ENCODE measurements around the gene COL15A1.

Gene COL15A1

DNA sequence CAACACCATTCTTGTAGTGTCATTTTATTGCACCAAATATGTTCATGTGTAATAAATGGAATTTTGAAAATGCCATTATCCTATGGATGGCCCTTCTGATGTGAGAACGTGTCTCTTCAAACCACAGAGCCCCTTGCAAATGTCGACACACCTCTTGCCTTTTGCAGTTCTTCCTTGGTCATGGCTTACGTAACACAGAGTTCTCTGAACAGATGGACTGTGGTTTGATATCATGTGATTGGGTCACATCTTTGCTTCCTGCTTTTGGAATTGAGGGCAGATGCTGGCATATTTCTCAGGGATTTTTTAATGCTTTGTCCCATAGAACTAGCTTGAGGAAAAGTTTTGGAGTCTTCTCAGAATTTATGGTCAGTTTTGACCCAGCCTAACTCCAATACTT, 165.8 kb downstream of the COL15A1 start:
- no peak for DNase-seq (ENCODE audit: low read depth)

DNA sequence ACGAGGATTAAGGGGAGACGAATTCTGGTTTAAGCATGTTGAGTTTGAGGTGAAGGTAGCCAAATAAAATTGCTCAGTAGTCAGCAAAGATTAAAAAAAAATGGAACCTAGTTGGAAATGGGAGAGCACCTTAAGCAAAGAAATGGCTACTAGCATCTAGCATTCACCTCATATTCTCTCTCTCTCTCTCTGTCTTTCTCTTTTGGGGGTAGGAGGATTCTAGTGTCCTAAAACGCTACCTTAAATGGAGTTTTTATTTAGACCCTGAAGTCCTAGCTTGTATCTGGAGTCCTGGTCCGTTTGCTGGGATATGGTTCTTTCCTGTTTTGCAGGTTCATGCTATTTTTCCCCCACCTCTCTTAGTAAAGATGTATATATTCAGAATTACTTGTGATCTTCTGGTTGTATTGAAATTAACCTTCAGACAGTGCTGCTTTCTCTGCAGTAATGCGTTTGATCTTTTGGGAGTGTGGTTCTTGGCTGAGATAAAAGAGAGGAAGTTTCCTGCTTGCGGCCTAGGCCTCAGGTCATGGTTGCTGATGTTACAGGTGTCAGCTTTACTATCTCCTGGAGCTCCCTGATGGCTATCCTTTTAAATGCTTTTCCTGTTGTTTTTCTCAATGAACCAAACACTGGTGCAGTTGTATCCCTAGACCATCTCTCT, 169.2 kb downstream of the COL15A1 start:
- no peak for DNase-seq (ENCODE audit: low read depth)

DNA sequence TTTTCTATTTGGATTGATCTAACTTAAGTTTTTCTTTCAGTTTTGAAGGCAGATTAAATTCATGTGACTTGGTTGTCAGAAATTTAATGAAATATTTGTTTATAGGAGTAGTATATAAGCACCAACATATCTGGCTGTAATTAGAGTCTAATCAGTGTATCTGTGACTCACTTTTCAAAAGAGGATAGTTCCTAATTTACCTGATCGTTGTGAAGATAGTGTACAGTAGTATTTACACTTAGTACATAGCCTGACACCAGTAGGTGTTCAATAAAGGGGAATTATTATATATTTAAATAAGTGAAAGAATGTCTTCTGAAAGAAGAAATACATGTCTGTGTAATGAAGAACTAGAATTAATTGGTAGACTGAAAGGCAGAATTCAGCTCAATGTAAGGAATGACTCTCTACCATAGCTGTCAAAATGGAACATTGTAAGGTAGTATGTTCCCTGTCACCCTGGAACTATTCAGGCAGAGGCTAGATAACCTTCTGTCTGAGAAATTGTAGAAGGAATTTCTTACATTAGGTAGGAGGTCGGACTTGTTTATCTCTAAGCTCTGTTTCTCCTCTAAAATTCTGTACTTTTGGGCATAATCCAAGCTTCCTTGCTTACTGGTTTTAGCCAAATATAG, 169.8 kb downstream of the COL15A1 start:
- no peak for DNase-seq (ENCODE audit: low read depth)

DNA sequence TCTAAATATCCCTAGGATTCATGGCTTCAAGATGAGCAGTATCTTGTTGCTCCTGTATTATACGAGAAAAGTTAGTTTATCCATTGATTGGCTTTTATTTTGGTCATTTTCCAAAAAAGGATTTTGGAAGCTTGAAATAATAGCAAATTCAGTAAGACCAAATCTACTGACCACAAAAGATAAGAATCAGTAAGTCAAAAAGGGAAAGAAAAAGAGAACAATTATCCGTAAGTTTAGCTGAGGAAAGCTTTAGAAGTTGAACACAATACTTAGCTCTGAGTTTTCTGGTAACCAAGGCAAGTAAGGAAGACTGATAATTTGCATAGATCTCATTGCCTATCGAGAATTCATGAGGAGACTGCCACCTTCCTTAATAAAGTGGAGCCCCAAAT, 170.3 kb downstream of the COL15A1 start:
- DNase-seq (ENCODE audit: low read depth), result no peak

DNA sequence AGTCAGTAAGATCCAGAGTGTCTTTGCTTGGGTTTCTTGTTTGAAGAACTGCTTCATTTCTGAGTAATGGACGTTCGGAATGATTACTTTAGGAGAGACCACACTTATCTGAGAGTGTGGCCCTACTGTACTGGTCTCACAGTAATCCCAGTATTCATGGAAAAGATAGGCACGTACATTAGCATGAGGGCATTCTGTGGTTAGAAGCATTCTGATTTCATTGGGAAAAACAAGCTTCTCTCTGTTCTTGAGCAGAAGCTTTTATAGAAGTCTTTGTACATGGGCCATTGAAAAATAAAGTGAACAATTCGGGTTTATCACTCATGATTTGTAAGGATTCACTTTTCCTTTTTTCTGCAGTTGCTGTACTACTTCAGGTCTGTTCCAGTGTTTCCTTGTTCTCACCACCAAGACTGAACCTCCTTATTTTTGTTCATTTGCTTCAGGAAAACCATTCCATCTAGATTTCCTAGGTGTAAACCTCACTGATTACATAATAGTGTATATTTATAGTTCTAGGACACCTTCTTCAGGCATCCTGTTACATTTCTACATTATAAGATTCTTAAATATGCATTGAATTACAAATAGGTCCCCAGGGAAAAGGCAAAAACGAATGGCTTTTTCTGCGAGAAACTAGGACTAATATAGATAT, 171.3 kb downstream of the COL15A1 start:
- DNase-seq (ENCODE audit: low read depth), result no peak

DNA sequence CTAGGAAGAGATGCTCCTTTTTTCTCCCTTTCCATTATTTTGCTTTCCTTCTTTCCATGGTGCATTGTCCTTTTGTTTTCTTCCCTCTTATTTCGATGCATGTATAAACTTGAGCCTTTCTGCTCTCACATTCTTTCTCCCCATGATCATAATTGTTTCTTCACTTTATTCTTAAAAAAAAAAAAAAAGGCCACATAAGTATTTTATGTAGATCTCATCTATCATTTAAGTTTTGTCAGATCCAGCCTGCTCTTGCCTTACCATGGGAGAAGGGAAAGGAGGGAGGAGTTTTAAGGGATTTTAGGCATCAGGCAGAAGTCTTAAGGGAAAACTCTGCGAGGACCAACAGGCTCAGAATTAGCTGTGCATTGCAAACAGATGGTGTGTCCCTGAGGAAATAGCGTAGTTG, 172.3 kb downstream of the COL15A1 start:
- DNase-seq (ENCODE audit: low read depth), result no peak

DNA sequence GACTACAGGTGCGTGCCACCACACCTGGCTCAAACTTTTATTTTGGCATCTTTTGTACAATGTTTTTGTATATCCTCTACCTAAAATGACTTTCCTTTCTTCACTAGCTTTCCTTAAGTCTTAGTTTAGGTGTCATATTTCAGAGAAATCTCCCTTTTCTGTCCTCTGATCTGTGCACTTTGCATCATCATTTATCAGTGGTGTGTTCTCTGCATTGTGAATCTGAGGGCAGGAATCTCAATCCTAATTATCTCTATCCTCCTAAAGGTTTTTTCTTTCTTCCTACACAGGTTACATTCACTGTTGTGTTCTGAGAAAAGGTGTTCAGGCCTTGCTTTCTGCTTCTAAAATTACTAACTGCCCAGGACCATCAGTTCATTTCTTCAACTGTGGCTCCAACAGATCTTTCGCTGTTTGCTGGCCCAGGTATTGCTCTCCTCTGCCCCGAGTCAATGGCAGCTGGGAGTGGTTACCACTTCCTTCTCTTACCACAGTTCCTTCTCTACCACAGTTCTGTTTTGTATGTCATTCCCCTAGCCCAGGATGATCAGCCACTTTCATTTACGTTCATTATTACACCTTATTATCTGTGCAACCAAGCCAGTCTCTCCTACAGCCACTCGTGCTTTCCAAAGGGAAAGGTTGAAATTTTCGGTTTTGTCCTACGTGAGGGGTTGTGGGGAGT, 175.2 kb downstream of the COL15A1 start:
- no peak for DNase-seq (ENCODE audit: low read depth)

DNA sequence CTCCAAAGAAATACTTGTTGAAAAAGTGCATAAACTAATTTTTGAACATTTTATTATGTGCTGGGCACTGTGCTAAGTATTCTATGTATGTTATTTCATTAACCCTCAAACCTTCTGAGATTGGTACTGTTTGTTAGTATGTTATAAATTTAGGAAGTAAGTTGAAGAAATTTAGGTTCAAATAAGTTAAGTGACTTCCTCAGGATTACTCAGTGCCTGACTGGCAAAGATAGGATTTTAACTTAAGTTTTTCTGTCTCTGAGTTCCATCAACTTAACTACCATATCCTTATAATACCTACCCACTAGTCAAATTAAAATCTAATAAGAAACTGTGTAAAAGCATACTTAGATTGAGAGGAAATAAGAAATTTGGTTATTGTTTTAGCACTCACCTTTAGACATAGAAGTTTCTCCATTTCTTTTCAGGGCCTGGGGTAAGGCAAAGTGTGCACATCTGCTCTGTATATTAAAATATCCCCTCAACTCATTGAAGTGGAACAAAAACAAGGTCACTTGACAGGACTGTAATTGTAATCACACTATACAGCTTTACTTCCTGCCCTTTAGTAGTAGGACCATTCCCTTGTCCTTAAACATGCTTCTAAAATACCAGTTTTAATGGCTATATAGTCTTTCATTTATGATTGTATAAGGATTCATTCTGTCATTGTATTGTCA, 176.4 kb downstream of the COL15A1 start:
- no peak for DNase-seq (ENCODE audit: low read depth)

All from stimulated activated CD8-positive, alpha-beta memory T cell treated with anti-CD3 and anti-CD28 coated beads, Interleukin-7, amount 100 ng/mL, for 24 hours (primary cell).